Activated T-cell treated with anti-CD3 and anti-CD28 coated beads, Interleukin-2, amount 50 U/mL, for 4 hours (primary cell): Measurements from ENCODE around the gene ZFP14. TPM values are rescaled to one million over a fixed set of nuclear protein-coding genes. Genes with fewer than 3 reads are reported as not detected.
"Not testable (repeated sequence)": the region's sequence is repeated elsewhere in the genome, so short reads cannot be mapped to it uniquely, and the experiment has no call there.

Experiments
- ATAC-seq, 2 donors: fragments of 200-7000 bp; cut with Tn5 transposase; one replicate each; pipeline ENCODE4 v1.10.0; 2021
- DNase-seq: peaks from one replicate; pipeline ENCODE4 v3.0.0-alpha.2; 2020
- H3K27me3 Mint-ChIP-seq: one replicate; pipeline ENCODE4 v1.8.0; 2021; ENCODE audit warnings: low read depth, mixed read lengths
- H3K36me3 Mint-ChIP-seq: one replicate; pipeline ENCODE4 v1.8.0; 2022; ENCODE audit warnings: mixed read lengths; ENCODE audit not compliant: insufficient read depth
- H3K4me1 Mint-ChIP-seq: one replicate; pipeline ENCODE4 v1.8.0; 2021; ENCODE audit warnings: low read depth, mixed read lengths
- H3K4me3 Mint-ChIP-seq: one replicate; pipeline ENCODE4 v1.8.0; 2021; ENCODE audit warnings: mild to moderate bottlenecking, moderate library complexity, mixed read lengths
- H3K9me3 Mint-ChIP-seq: one replicate; pipeline ENCODE4 v1.8.0; 2021; ENCODE audit warnings: mixed read lengths
- total RNA-seq, 3 donors: library from RNA; stranded (reverse); gene quantifications; one replicate each; pipeline ENCODE4 v1.2.1, GENCODE V29; 2021

Gene ZFP14
- total RNA-seq, 3 donors from 2014 or later = 0.73 to 1.1 (median 0.82) TPM

- peak overlapping the region; percentile 42 for H3K4me3 Mint-ChIP-seq
- not testable (repeated sequence) for H3K9me3 Mint-ChIP-seq, H3K4me1 Mint-ChIP-seq, ATAC-seq, H3K27me3 Mint-ChIP-seq, DNase-seq, H3K36me3 Mint-ChIP-seq
These were observed 69.7 kb downstream of the ZFP14 start for GRCh38 chr19:36309309-36309708.

GRCh38 chr19:36292317-36292716 is 86.7 kb downstream of the ZFP14 start:
- not testable (repeated sequence) for DNase-seq, H3K9me3 Mint-ChIP-seq, H3K36me3 Mint-ChIP-seq, H3K27me3 Mint-ChIP-seq, ATAC-seq, H3K4me3 Mint-ChIP-seq, H3K4me1 Mint-ChIP-seq

Other genes with a start within 250 kb of the ZFP14 start
- gene CAPNS1, start 239.1 kb downstream of the ZFP14 start, total RNA-seq = 100 to 1,000 TPM; 287 to 318 (median 313) TPM
- not detected for gene COX7A1, start 226.8 kb downstream of the ZFP14 start, total RNA-seq
- gene ZNF565, start 164.5 kb downstream of the ZFP14 start, total RNA-seq = 1 to 10 TPM; 1.9 to 2.6 (median 2.5) TPM
- gene ZNF146, start 164.1 kb downstream of the ZFP14 start, total RNA-seq = 100 to 1,000 TPM in 2 of 3 donors, 10 to 100 TPM in 1; 98.7 to 102 (median 101) TPM
- 1 to 10 TPM; 3.2 to 3.9 (median 3.3) TPM for gene ZFP82, start 39.4 kb upstream of the ZFP14 start, total RNA-seq
- 1 to 10 TPM; 5.8 to 9.0 (median 7.4) TPM for gene ZNF566, start 110.4 kb upstream of the ZFP14 start, total RNA-seq
- 1 to 10 TPM; 2.6 to 7.1 (median 5.1) TPM for gene ZNF260, start 149.1 kb upstream of the ZFP14 start, total RNA-seq
- gene ZNF529, start 194.1 kb upstream of the ZFP14 start, total RNA-seq = 1 to 10 TPM; 8.9 to 9.9 (median 9.9) TPM
- 1 to 10 TPM; 6.2 to 9.7 (median 6.5) TPM for gene ZNF382, start 226.1 kb upstream of the ZFP14 start, total RNA-seq